ENCODE measurements around the gene NEO1.

Gene NEO1

GRCh38 chr15:73305331-73306211 is 253.3 kb downstream of the NEO1 start:
- DNase-seq (ENCODE audit: extremely low spot score) = peak; percentile 61
- TF ChIP-seq CTCF (IDR thresholded peaks at IDR 0.05; ENCODE audit: control extremely low read depth, extremely low read depth, low read depth, missing control alignments) = peak; percentile 58
- ChIA-PET CTCF (interaction anchor here (0.6 to 1.4 kb wide), 7 partner anchors 11 to 385 kb away, joined by 3 to 4 read pairs (median 3); no protein-coding TSS in a partner anchor), POLR2A (no interaction called here)

GRCh38 chr15:73308305-73308704 is 256.0 kb downstream of the NEO1 start:
- POLR2A ChIA-PET = no interaction called here
- DNase-seq (ENCODE audit: extremely low spot score) = no peak
- CTCF ChIA-PET = interaction anchor here (1.2 to 1.6 kb wide), 2 partner anchors 328 to 397 kb away, joined by 3 to 4 read pairs; no protein-coding TSS in a partner anchor
- no peak for TF ChIP-seq CTCF (IDR thresholded peaks at IDR 0.05; ENCODE audit: control extremely low read depth, extremely low read depth, low read depth, missing control alignments)

GRCh38 chr15:73313861-73314260 is 261.6 kb downstream of the NEO1 start:
- ChIA-PET CTCF (no interaction called here), POLR2A (no interaction called here)
- no peak for TF ChIP-seq CTCF (IDR thresholded peaks at IDR 0.05; ENCODE audit: control extremely low read depth, extremely low read depth, low read depth, missing control alignments)
- DNase-seq (ENCODE audit: extremely low spot score) = no peak

- ChIA-PET POLR2A (no interaction called here), CTCF (interaction anchor here (1.2 to 2.3 kb wide), 4 partner anchors 9 to 52 kb away, joined by 3 to 5 read pairs (median 4); no protein-coding TSS in a partner anchor)
- DNase-seq (ENCODE audit: extremely low spot score) = no peak
- no peak for TF ChIP-seq CTCF (IDR thresholded peaks at IDR 0.05; ENCODE audit: control extremely low read depth, extremely low read depth, low read depth, missing control alignments)
Observed at GRCh38 chr15:73317651-73318462, 265.6 kb downstream of the NEO1 start.

- no peak for TF ChIP-seq CTCF (IDR thresholded peaks at IDR 0.05; ENCODE audit: control extremely low read depth, extremely low read depth, low read depth, missing control alignments)
- ChIA-PET CTCF (interaction anchor here (1.2 to 2.3 kb wide), 4 partner anchors 8 to 53 kb away, joined by 3 to 5 read pairs (median 4); no protein-coding TSS in a partner anchor), POLR2A (no interaction called here)
- peak; percentile 72 for DNase-seq (ENCODE audit: extremely low spot score)
Observed at GRCh38 chr15:73318463-73319351, 266.4 kb downstream of the NEO1 start.
